ENCODE data around the gene USP33.
"Not testable (repeated sequence)": the region's sequence is repeated elsewhere in the genome, so short reads cannot be mapped to it uniquely, and the experiment has no call there.

Gene USP33

GRCh38 chr1:77794550-77794949 is 34.9 kb upstream of the USP33 start:
- in situ Hi-C loops (cut with HindIII; ENCODE audit: low pct_ligation_motif_present, low sequenced_read_pairs), result no loop called here
- no peaks in the 10 kb centered on the region for H3K27me3 ChIP-seq (replicated peaks)

GRCh38 chr1:77786093-77786741 is 26.6 kb upstream of the USP33 start:
- H3K27ac ChIP-seq; H3K4me3 ChIP-seq (ENCODE audit: low read depth, low read length); H3K27me3 ChIP-seq (replicated peaks); in situ Hi-C loops (cut with HindIII; ENCODE audit: low pct_ligation_motif_present, low sequenced_read_pairs); DNase-seq: not testable (repeated sequence)
- peaks cover 35% of the 10 kb centered on the region for H3K36me3 ChIP-seq (replicated peaks)

More at GRCh38 chr1:77794550-77794949, 34.9 kb upstream of the USP33 start:
- DNase-seq, result no peak
- Histone ChIP-seq H3K36me3 (replicated peaks) (peaks cover 3% of the 10 kb centered on the region), H3K4me3 (ENCODE audit: low read depth, low read length) (no peak overlapping the region), H3K27ac (no peak overlapping the region)
- TF ChIP-seq, protein P1, sequence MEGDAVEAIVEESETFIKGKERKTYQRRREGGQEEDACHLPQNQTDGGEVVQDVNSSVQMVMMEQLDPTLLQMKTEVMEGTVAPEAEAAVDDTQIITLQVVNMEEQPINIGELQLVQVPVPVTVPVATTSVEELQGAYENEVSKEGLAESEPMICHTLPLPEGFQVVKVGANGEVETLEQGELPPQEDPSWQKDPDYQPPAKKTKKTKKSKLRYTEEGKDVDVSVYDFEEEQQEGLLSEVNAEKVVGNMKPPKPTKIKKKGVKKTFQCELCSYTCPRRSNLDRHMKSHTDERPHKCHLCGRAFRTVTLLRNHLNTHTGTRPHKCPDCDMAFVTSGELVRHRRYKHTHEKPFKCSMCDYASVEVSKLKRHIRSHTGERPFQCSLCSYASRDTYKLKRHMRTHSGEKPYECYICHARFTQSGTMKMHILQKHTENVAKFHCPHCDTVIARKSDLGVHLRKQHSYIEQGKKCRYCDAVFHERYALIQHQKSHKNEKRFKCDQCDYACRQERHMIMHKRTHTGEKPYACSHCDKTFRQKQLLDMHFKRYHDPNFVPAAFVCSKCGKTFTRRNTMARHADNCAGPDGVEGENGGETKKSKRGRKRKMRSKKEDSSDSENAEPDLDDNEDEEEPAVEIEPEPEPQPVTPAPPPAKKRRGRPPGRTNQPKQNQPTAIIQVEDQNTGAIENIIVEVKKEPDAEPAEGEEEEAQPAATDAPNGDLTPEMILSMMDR (IDR thresholded peaks at IDR 0.05; ENCODE audit: low read depth, low read length, missing control alignments), result no peak

GRCh38 chr1:77783141-77783540 is 23.5 kb upstream of the USP33 start:
- Histone ChIP-seq H3K27me3 (replicated peaks) (no peaks in the 10 kb centered on the region), H3K27ac (no peak overlapping the region), H3K36me3 (replicated peaks) (peaks cover 29% of the 10 kb centered on the region), H3K4me3 (ENCODE audit: low read depth, low read length) (no peak overlapping the region)
- in situ Hi-C loops (cut with HindIII; ENCODE audit: low pct_ligation_motif_present, low sequenced_read_pairs), result no loop called here
- no peak for DNase-seq
- TF ChIP-seq, protein P1 (IDR thresholded peaks at IDR 0.05; ENCODE audit: low read depth, low read length, missing control alignments), result no peak

DNA sequence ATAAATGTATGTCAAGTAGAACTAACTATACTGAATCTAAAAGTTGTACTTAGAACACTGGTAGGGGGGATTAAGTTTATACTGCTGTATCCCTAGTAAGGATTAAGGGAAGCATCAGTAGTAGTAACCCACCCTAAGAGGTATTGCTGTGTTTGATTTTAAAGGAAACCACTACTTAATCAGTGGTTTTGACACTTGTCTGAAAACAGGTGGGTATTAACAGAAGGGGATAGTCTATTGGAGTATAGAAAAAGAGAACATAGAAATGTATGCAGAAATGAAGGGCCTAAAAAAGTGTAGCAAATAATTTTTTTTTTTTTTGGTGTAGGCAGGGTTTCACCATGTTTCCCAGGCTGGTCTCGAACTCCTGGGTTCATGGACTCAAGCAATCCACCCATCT is 22.0 kb upstream of the USP33 start:
- Histone ChIP-seq H3K36me3 (replicated peaks) (peaks cover 20% of the 10 kb centered on the region), H3K27me3 (replicated peaks) (no peaks in the 10 kb centered on the region), H3K4me3 (ENCODE audit: low read depth, low read length) (no peak overlapping the region), H3K27ac (no peak overlapping the region)
- DNase-seq, result no peak
- in situ Hi-C loops (cut with HindIII; ENCODE audit: low pct_ligation_motif_present, low sequenced_read_pairs), result no loop called here
- TF ChIP-seq, protein P1 (IDR thresholded peaks at IDR 0.05; ENCODE audit: low read depth, low read length, missing control alignments), result no peak

DNA sequence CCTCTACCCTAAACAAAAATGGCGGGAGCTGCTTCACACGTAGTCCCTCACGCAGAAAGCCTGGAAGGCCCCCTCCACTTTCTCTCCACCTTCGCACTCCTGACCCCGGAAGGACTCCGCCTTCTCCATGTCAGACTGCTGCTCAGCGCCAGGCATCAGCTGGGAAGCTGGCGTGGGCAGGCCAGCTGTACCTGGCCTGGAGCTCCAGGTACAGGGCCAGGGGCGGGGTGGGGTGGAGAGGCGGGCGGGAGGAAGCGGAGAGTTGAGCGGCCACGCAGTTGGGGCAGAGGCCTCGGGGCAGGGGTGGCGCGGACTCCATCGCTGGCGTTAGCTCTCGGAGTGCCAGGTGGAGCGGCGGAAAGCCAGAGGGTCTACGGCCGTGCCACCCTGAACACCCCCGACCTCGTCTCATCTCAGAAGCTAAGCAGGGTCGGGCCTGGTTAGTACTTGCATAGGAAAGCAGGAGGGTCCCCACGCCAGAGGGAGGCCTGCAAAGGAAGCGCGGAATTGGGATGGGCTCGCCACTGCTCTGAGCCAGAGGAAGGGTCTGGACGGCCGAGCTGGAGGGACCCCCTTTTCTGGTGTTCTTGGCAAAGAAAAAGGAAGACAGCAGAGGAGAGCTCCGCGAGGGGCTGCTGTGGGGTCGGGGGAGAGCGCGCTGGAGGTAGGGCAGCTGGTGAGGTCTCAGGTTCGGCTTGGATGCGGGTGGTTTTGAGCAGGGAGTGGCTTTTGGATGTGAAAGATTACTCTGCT is 20.1 kb upstream of the USP33 start, which contains the start of gene MIGA1:
Gene MIGA1 (plus strand): TSS at position 121 of the 753 bp plus-strand sequence. CDS start 3,604 bp downstream, outside the sequence.
- Histone ChIP-seq H3K4me3 (ENCODE audit: low read depth, low read length) (peak within 1 kb of the TSS; percentile 93), H3K36me3 (replicated peaks) (peaks cover 8% of the 10 kb centered on the region), H3K27ac (peak within 1 kb of the TSS; percentile 41), H3K27me3 (replicated peaks) (no peaks in the 10 kb centered on the region)
- TF ChIP-seq, protein P1 (IDR thresholded peaks at IDR 0.05; ENCODE audit: low read depth, low read length, missing control alignments), result no peak
- in situ Hi-C loops (cut with HindIII; ENCODE audit: low pct_ligation_motif_present, low sequenced_read_pairs), result no loop called here
- DNase-seq, result peak; percentile 76

DNA sequence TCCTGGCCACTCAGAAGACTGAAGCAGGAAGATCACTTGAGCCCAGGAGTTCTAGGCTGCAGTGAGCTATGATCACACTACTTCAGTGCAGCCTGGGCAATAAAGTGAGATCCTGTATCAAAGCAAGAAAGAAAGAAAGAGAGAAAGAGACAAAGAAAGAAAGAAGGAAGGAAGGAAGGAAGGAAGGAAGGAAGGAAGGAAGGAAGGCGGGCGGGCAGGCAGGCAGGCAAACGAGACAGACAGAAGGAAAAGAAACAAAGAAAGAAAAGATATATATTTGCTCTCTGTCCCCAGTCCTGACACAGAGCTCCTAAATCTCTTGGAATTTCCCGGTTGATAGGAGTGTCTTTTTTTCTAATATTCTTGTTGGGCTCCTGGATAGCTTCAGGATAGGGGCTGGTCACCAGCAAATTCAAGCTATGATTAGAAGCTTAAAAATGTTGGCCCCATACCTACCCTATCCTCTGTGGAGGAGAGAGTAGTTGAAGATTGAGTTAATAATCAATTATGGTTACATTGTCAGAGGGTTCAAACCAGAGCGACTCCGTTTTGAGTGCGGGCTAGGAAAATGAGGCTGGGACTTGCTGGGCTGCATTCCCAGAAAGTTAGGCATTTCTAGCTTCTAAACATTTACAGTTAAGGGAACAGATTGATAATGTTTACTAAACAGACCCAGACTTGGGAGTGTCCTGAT is 16.5 kb upstream of the USP33 start:
- TF ChIP-seq, protein P1 (IDR thresholded peaks at IDR 0.05; ENCODE audit: low read depth, low read length, missing control alignments), result no peak
- in situ Hi-C loops (cut with HindIII; ENCODE audit: low pct_ligation_motif_present, low sequenced_read_pairs), result no loop called here
- Histone ChIP-seq H3K27ac (no peak overlapping the region), H3K36me3 (replicated peaks) (no peaks in the 10 kb centered on the region), H3K27me3 (replicated peaks) (no peaks in the 10 kb centered on the region), H3K4me3 (ENCODE audit: low read depth, low read length) (no peak overlapping the region)
- DNase-seq, result no peak
